ENCODE measurements around the gene ASPA. TPM values are rescaled to one million over a fixed set of nuclear protein-coding genes. Genes with fewer than 3 reads are reported as not detected.

ASPA gene
- total and polyA plus RNA-seq, 2 experiments from 2014 or later: 0.13 TPM; not detected in 1

DNA sequence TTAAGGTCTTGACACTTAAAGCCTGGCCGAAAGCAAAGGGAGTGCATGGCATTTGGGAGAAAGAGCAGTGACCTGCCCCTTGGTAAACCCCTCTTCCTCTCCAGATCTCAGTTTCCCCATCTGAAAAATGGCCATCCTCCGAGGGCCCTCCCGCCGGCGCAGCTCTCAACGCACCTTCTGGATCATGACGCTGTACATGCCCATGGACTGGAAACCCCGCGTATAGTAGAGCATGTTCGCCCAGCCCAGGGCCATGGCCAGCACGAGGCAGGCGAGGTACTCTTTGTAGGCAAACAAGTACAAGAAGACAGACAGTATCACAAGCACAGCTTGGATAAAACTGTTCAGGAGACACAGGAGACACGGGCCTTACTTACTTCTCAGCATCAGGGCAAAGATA lies 48.2 kb downstream of the ASPA start (continued):
- TF ChIP-seq, protein P1, sequence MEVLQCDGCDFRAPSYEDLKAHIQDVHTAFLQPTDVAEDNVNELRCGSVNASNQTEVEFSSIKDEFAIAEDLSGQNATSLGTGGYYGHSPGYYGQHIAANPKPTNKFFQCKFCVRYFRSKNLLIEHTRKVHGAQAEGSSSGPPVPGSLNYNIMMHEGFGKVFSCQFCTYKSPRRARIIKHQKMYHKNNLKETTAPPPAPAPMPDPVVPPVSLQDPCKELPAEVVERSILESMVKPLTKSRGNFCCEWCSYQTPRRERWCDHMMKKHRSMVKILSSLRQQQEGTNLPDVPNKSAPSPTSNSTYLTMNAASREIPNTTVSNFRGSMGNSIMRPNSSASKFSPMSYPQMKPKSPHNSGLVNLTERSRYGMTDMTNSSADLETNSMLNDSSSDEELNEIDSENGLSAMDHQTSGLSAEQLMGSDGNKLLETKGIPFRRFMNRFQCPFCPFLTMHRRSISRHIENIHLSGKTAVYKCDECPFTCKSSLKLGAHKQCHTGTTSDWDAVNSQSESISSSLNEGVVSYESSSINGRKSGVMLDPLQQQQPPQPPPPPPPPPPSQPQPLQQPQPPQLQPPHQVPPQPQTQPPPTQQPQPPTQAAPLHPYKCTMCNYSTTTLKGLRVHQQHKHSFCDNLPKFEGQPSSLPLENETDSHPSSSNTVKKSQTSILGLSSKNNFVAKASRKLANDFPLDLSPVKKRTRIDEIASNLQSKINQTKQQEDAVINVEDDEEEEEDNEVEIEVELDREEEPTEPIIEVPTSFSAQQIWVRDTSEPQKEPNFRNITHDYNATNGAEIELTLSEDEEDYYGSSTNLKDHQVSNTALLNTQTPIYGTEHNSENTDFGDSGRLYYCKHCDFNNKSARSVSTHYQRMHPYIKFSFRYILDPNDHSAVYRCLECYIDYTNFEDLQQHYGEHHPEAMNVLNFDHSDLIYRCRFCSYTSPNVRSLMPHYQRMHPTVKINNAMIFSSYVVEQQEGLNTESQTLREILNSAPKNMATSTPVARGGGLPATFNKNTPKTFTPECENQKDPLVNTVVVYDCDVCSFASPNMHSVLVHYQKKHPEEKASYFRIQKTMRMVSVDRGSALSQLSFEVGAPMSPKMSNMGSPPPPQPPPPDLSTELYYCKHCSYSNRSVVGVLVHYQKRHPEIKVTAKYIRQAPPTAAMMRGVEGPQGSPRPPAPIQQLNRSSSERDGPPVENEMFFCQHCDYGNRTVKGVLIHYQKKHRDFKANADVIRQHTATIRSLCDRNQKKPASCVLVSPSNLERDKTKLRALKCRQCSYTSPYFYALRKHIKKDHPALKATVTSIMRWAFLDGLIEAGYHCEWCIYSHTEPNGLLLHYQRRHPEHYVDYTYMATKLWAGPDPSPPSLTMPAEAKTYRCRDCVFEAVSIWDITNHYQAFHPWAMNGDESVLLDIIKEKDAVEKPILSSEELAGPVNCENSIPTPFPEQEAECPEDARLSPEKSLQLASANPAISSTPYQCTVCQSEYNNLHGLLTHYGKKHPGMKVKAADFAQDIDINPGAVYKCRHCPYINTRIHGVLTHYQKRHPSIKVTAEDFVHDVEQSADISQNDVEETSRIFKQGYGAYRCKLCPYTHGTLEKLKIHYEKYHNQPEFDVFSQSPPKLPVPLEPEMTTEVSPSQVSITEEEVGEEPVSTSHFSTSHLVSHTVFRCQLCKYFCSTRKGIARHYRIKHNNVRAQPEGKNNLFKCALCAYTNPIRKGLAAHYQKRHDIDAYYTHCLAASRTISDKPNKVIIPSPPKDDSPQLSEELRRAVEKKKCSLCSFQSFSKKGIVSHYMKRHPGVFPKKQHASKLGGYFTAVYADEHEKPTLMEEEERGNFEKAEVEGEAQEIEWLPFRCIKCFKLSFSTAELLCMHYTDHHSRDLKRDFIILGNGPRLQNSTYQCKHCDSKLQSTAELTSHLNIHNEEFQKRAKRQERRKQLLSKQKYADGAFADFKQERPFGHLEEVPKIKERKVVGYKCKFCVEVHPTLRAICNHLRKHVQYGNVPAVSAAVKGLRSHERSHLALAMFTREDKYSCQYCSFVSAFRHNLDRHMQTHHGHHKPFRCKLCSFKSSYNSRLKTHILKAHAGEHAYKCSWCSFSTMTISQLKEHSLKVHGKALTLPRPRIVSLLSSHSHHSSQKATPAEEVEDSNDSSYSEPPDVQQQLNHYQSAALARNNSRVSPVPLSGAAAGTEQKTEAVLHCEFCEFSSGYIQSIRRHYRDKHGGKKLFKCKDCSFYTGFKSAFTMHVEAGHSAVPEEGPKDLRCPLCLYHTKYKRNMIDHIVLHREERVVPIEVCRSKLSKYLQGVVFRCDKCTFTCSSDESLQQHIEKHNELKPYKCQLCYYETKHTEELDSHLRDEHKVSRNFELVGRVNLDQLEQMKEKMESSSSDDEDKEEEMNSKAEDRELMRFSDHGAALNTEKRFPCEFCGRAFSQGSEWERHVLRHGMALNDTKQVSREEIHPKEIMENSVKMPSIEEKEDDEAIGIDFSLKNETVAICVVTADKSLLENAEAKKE (CRISPR knock-in tag; IDR thresholded peaks at IDR 0.05): no peak

DNA sequence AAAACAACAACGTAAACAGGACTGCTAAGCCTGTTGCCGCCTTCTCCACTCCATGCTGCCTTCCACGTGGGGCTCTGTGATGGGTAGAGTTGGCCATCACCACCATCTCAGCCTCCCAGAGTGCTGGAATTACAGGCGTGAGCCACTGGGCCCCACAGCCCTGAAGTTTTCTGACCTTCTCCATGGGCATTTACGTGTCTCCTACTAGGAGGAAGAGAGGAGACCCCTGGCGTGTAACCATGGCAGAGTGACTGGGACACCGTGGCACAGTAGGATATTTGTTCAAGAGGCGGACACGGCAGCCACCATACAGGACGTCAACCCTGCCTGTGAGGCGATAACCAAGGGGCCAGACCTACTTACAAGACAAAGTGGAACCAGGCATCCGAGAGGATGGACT lies 50.7 kb downstream of the ASPA start:
- Histone ChIP-seq H2AFZ (no peak overlapping the region), H3K79me2 (replicated peaks; ENCODE audit: insufficient read depth) (no peaks in the 10 kb centered on the region), H3K27me3 (ENCODE audit: insufficient read depth) (no peaks in the 10 kb centered on the region), H3K4me3 (no peak overlapping the region), H3K4me1 (ENCODE audit: insufficient read depth) (no peaks in the 10 kb centered on the region), H3K9me2 (ENCODE audit: insufficient read depth) (no peaks in the 10 kb centered on the region), H3K36me3 (ENCODE audit: insufficient read depth) (no peaks in the 10 kb centered on the region), H3K4me2 (no peak overlapping the region), H3F3A (replicated peaks; ENCODE audit: low read depth) (no peaks in the 10 kb centered on the region), H4K20me1 (replicated peaks; ENCODE audit: insufficient read depth) (no peaks in the 10 kb centered on the region), H3K27ac (ENCODE audit: low read depth) (no peak overlapping the region)
- ATAC-seq (no peak), DNase-seq (ENCODE audit: low spot score) (no peak)
- TF ChIP-seq JUNB (IDR thresholded peaks at IDR 0.05; ENCODE audit: unreplicated experiment) (no peak), NANOG (IDR thresholded peaks at IDR 0.05; ENCODE audit: borderline replicate concordance) (no peak), CREB1 (CRISPR knock-in tag; IDR thresholded peaks at IDR 0.05; ENCODE audit: low read depth) (no peak), POLR2AphosphoS5 (IDR thresholded peaks at IDR 0.05; ENCODE audit: low read depth) (no peak), ZNF114 (CRISPR knock-in tag; IDR thresholded peaks at IDR 0.05) (no peak)
- TF ChIP-seq, protein P2, sequence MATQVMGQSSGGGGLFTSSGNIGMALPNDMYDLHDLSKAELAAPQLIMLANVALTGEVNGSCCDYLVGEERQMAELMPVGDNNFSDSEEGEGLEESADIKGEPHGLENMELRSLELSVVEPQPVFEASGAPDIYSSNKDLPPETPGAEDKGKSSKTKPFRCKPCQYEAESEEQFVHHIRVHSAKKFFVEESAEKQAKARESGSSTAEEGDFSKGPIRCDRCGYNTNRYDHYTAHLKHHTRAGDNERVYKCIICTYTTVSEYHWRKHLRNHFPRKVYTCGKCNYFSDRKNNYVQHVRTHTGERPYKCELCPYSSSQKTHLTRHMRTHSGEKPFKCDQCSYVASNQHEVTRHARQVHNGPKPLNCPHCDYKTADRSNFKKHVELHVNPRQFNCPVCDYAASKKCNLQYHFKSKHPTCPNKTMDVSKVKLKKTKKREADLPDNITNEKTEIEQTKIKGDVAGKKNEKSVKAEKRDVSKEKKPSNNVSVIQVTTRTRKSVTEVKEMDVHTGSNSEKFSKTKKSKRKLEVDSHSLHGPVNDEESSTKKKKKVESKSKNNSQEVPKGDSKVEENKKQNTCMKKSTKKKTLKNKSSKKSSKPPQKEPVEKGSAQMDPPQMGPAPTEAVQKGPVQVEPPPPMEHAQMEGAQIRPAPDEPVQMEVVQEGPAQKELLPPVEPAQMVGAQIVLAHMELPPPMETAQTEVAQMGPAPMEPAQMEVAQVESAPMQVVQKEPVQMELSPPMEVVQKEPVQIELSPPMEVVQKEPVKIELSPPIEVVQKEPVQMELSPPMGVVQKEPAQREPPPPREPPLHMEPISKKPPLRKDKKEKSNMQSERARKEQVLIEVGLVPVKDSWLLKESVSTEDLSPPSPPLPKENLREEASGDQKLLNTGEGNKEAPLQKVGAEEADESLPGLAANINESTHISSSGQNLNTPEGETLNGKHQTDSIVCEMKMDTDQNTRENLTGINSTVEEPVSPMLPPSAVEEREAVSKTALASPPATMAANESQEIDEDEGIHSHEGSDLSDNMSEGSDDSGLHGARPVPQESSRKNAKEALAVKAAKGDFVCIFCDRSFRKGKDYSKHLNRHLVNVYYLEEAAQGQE (IDR thresholded peaks at IDR 0.05; ENCODE audit: unreplicated experiment): no peak
- H3K9me3 Mint-ChIP-seq: no peaks in the 10 kb centered on the region
- peaks cover 9% of the 10 kb centered on the region; the same call in 2 of the 3 replicates for H3K4me1 Mint-ChIP-seq
- H3K27me3 Mint-ChIP-seq (ENCODE audit: insufficient read depth, low read depth, poor library complexity): peaks cover 3% of the 10 kb centered on the region
- H3K36me3 Mint-ChIP-seq (ENCODE audit: low read depth): no peaks in the 10 kb centered on the region; the same call in 2 of the 3 replicates
- H3K4me3 Mint-ChIP-seq: no peak overlapping the region
- H3K27ac Mint-ChIP-seq: no peak overlapping the region

Data from GM23338 (cell line).